HG03469 (cell line): ENCODE measurements around the gene EDA.
"Not testable (repeated sequence)": the region's sequence is repeated elsewhere in the genome, so short reads cannot be mapped to it uniquely, and the experiment has no call there.

Experiments
- ATAC-seq: cut with Tn5 transposase; IDR thresholded peaks from one replicate; pipeline ENCODE4 v1.9.1; 2021; ENCODE audit warnings: mild to moderate bottlenecking, moderate library complexity, moderate number of reproducible peaks; ENCODE audit not compliant: unreplicated experiment

The EDA gene

GRCh38 chrX:69741721-69742120, 125.8 kb downstream of the EDA start:
- ATAC-seq, result no peak

GRCh38 chrX:69746051-69746450, 130.1 kb downstream of the EDA start:
- no peak for ATAC-seq

GRCh38 chrX:69748055-69748454, 132.1 kb downstream of the EDA start:
- ATAC-seq, result no peak

- no peak for ATAC-seq
Observed at GRCh38 chrX:69759921-69760625, 144.2 kb downstream of the EDA start.

- no peak for ATAC-seq
Observed at GRCh38 chrX:69761633-69762032, 145.7 kb downstream of the EDA start.

GRCh38 chrX:69762340-69762739, 146.4 kb downstream of the EDA start:
- ATAC-seq, result no peak

GRCh38 chrX:69793260-69793935, 177.5 kb downstream of the EDA start:
- no peak for ATAC-seq

- no peak for ATAC-seq
Observed at GRCh38 chrX:69795702-69796101, 179.8 kb downstream of the EDA start.

- ATAC-seq, result no peak
Observed at GRCh38 chrX:69807400-69807799, 191.5 kb downstream of the EDA start.

- no peak for ATAC-seq
Observed at GRCh38 chrX:69808375-69808774, 192.5 kb downstream of the EDA start.

GRCh38 chrX:69813677-69814076, 197.8 kb downstream of the EDA start:
- ATAC-seq, result no peak

- no peak for ATAC-seq
Observed at GRCh38 chrX:69815063-69815462, 199.2 kb downstream of the EDA start.

- ATAC-seq, result no peak
Observed at GRCh38 chrX:69815519-69815918, 199.6 kb downstream of the EDA start.

- no peak for ATAC-seq
Observed at GRCh38 chrX:69844636-69845035, 228.7 kb downstream of the EDA start.

- ATAC-seq, result not testable (repeated sequence)
Observed at GRCh38 chrX:69859999-69860398, 244.1 kb downstream of the EDA start.

GRCh38 chrX:69876221-69876620, 260.3 kb downstream of the EDA start:
- ATAC-seq, result no peak

- no peak for ATAC-seq
Observed at GRCh38 chrX:69884210-69884609, 268.3 kb downstream of the EDA start.

- ATAC-seq, result no peak
Observed at GRCh38 chrX:69896046-69896445, 280.1 kb downstream of the EDA start.

GRCh38 chrX:69900491-69900890, 284.6 kb downstream of the EDA start:
- no peak for ATAC-seq

- ATAC-seq, result no peak
Observed at GRCh38 chrX:69906447-69906846, 290.5 kb downstream of the EDA start.

- ATAC-seq, result no peak
Observed at GRCh38 chrX:69914781-69915180, 298.9 kb downstream of the EDA start.

- no peak for ATAC-seq
Observed at GRCh38 chrX:69919749-69920148, 303.8 kb downstream of the EDA start.

GRCh38 chrX:69932323-69932722, 316.4 kb downstream of the EDA start:
- ATAC-seq, result no peak
